GM21786 (cell line): Measurements from ENCODE around the gene KAZN.

Experiments used
- ATAC-seq: cut with Tn5 transposase; IDR thresholded peaks from one replicate; pipeline ENCODE4 v1.9.1; 2021; ENCODE audit not compliant: unreplicated experiment

The KAZN gene

GRCh38 chr1:14924455-14925331 is 326.2 kb downstream of the KAZN start:
- ATAC-seq = no peak

GRCh38 chr1:14925336-14926136 is 327.1 kb downstream of the KAZN start:
- ATAC-seq = no peak

GRCh38 chr1:14926229-14926628 is 327.7 kb downstream of the KAZN start:
- no peak for ATAC-seq

- ATAC-seq = no peak
These were observed 328.5 kb downstream of the KAZN start for GRCh38 chr1:14926818-14927575.

- no peak for ATAC-seq
These were observed 329.9 kb downstream of the KAZN start for GRCh38 chr1:14928412-14928811.

GRCh38 chr1:14928886-14929546 is 330.5 kb downstream of the KAZN start:
- no peak for ATAC-seq

- no peak for ATAC-seq
These were observed 331.2 kb downstream of the KAZN start for GRCh38 chr1:14929547-14930246.

GRCh38 chr1:14930247-14930965 is 331.9 kb downstream of the KAZN start:
- no peak for ATAC-seq

- ATAC-seq = no peak
These were observed 333.7 kb downstream of the KAZN start for GRCh38 chr1:14932034-14932638.

- ATAC-seq = no peak
These were observed 336.4 kb downstream of the KAZN start for GRCh38 chr1:14934867-14935266.

GRCh38 chr1:14936815-14937214 is 338.3 kb downstream of the KAZN start:
- no peak for ATAC-seq

GRCh38 chr1:14937288-14937949 is 338.9 kb downstream of the KAZN start:
- no peak for ATAC-seq

GRCh38 chr1:14939527-14940284 is 341.2 kb downstream of the KAZN start:
- ATAC-seq = no peak

GRCh38 chr1:14940285-14940870 is 341.9 kb downstream of the KAZN start:
- no peak for ATAC-seq

GRCh38 chr1:14941864-14942263 is 343.4 kb downstream of the KAZN start:
- no peak for ATAC-seq

- ATAC-seq = no peak
These were observed 346.0 kb downstream of the KAZN start for GRCh38 chr1:14944471-14944985.
